Sigmoid colon (tissue), 7 donors: Measurements from ENCODE around the gene AKR1C4. TPM values are rescaled to one million over a fixed set of nuclear protein-coding genes. Genes with fewer than 3 reads are reported as not detected.

Source experiments
- DNase-seq: peaks from one replicate; pipeline ENCODE4 v3.0.0-alpha.2; 2019
- H3K27ac ChIP-seq, 4 donors: fragments of 200-600 bp; sonication (generic); one replicate each; pipeline ENCODE4 v1.5.1; 2016 to 2019; ENCODE audit warnings: mild to moderate bottlenecking in 1 of 4
- H3K27me3 ChIP-seq, 3 donors: fragments of 200-600 bp; sonication (generic); one replicate each; pipeline ENCODE4 v1.5.1; 2019; ENCODE audit warnings: mild to moderate bottlenecking in 1 of 3
- H3K36me3 ChIP-seq, 4 donors: fragments of 200-600 bp; sonication (generic); one replicate each; pipeline ENCODE4 v1.5.1; 2016 to 2019
- H3K4me1 ChIP-seq, 4 donors: fragments of 200-600 bp; sonication (generic); one replicate each; pipeline ENCODE4 v1.5.1; 2017 to 2019
- H3K4me3 ChIP-seq, 4 donors: fragments of 200-600 bp; sonication (generic); one replicate each; pipeline ENCODE4 v1.5.1; 2017 to 2019; ENCODE audit warnings: mild to moderate bottlenecking in 2 of 4, moderate library complexity in 1 of 4
- H3K9me3 ChIP-seq, 4 donors: fragments of 200-600 bp in 3 of 4; sonication (generic) in 3 of 4; one replicate each; pipeline versions ENCODE4 v1.5.1 to v1.6.1; 2013 to 2019
- EP300 ChIP-seq, 4 donors: sonication (generic); formaldehyde crosslinking; IDR thresholded peaks; one replicate each; pipeline ENCODE4 v1.6.1; 2017; ENCODE audit warnings: antibody characterized with exemption in 4 of 4
- POLR2A ChIP-seq, 2 donors: fragments of 450-650 bp; IDR thresholded peaks; one replicate each; pipeline ENCODE4 v1.6.1; 2016; ENCODE audit warnings: antibody characterized with exemption in 2 of 2, mild to moderate bottlenecking in 2 of 2, moderate library complexity in 2 of 2
- POLR2AphosphoS5 ChIP-seq, 4 donors: sonication (generic); formaldehyde crosslinking; IDR thresholded peaks; one replicate each; pipeline ENCODE4 v1.6.1; 2017; ENCODE audit warnings: antibody characterized with exemption in 4 of 4
- WGBS, 2 donors: extraction: QIAGEN DNeasy Blood & Tissue Kit; methylation state at CpG; one replicate each; pipeline ENCODE4 v1.1.7; 2013; 5-methylcytosine and 5-hydroxymethylcytosine counted together
- intact Hi-C: fragments of 100-400 bp; cut with DNase I; formaldehyde crosslinking; loops from one replicate; pipeline ENCODE4 v1.15.1; 2023
- polyA plus RNA-seq, 3 donors: library from polyadenylated mRNA; stranded (reverse); fragments of 200-250 nt; gene quantifications; one replicate each; pipeline ENCODE4 v1.2.3, GENCODE V29; 2013
- total RNA-seq, 4 donors: library from RNA; depleted of rRNA; stranded (reverse); fragments of >200 nt; gene quantifications; one replicate each; pipeline ENCODE4 v1.1.0, GENCODE V29; 2016
- TF ChIP-seq, protein P1 (sequence below), 4 experiments: fragments of 450-650 bp in 3 of 4; fragments of 200-600 bp in 1 of 4; IDR thresholded peaks; one replicate each; pipeline ENCODE4 v1.5.1; 2016 to 2019; ENCODE audit warnings: antibody characterized with exemption in 4 of 4, mild to moderate bottlenecking in 3 of 4, moderate library complexity in 2 of 4
- donor health status: healthy with polysubstance abuse.
- donor health status: Bipolar disorder and iron deficiency.
- donor health status: healthy.

Gene AKR1C4
- total and polyA plus RNA-seq, 7 donors = not detected

DNA sequence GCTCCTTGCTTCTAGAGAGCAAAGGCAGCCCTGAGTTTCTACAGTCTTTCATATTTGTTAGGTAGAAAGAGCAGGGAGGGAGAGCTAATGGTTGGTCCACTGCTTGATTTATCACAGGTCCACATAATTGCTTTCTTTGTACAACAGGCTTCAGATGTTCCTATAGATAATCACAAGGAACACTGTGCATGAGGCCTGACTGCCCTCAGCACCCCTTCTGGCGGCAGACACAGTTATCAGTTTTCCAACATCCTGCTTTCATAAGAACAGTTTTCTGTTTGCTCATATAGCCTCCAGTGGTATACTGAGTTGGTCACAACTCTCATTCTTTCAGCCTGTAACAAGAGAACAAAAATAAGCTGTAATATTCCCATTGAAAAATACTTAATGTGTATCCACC lies 69.7 kb downstream of the AKR1C4 start:
- 47 to 93% methylated on average over 1 of the region's 1 CpG for WGBS, 2 donors
- Histone ChIP-seq H3K36me3 (no peaks in the 10 kb centered on the region), H3K4me1 (no peaks in the 10 kb centered on the region), H3K27me3 (no peaks in the 10 kb centered on the region), H3K9me3 (peaks cover 0 to 4% (median 0%) of the 10 kb centered on the region in 4 donors), H3K27ac (no peak overlapping the region), H3K4me3 (no peak overlapping the region)
- TF ChIP-seq POLR2AphosphoS5 (IDR thresholded peaks at IDR 0.05) (no peak), EP300 (IDR thresholded peaks at IDR 0.05) (no peak)
- no peak for DNase-seq
- intact Hi-C loops = no loop called here

DNA sequence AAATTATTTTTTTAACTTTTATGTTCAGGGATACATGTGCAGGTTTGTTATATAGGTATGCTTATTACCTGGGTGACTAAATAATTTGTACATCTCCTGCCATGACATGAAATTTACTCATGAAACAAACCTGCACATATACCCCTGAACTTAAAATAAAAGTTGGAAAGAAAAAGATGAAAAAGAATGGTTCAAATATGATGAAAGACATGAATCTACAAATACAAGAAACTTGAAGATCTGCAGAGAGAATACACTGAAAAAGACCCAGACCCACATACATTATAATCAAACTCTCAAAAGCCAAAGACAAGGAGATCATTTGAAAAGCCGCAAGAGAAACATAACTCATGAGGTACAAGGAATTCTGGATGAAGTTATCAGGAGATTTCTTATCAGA lies 70.2 kb downstream of the AKR1C4 start:
- Histone ChIP-seq H3K27ac (no peak overlapping the region), H3K36me3 (no peaks in the 10 kb centered on the region), H3K4me1 (no peaks in the 10 kb centered on the region), H3K27me3 (no peaks in the 10 kb centered on the region), H3K9me3 (peaks cover 0 to 4% (median 0%) of the 10 kb centered on the region in 4 donors), H3K4me3 (no peak overlapping the region)
- DNase-seq = no peak
- TF ChIP-seq, protein P1, sequence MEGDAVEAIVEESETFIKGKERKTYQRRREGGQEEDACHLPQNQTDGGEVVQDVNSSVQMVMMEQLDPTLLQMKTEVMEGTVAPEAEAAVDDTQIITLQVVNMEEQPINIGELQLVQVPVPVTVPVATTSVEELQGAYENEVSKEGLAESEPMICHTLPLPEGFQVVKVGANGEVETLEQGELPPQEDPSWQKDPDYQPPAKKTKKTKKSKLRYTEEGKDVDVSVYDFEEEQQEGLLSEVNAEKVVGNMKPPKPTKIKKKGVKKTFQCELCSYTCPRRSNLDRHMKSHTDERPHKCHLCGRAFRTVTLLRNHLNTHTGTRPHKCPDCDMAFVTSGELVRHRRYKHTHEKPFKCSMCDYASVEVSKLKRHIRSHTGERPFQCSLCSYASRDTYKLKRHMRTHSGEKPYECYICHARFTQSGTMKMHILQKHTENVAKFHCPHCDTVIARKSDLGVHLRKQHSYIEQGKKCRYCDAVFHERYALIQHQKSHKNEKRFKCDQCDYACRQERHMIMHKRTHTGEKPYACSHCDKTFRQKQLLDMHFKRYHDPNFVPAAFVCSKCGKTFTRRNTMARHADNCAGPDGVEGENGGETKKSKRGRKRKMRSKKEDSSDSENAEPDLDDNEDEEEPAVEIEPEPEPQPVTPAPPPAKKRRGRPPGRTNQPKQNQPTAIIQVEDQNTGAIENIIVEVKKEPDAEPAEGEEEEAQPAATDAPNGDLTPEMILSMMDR (IDR thresholded peaks at IDR 0.05) = no peak
- TF ChIP-seq POLR2AphosphoS5 (IDR thresholded peaks at IDR 0.05) = no peak
- TF ChIP-seq POLR2A (IDR thresholded peaks at IDR 0.05) = no peak
- no peak for TF ChIP-seq EP300 (IDR thresholded peaks at IDR 0.05)
- WGBS, 2 donors = 99 to 100% methylated on average over 1 of the region's 1 CpG
- intact Hi-C loops = no loop called here

- Histone ChIP-seq H3K4me3 (no peak overlapping the region), H3K36me3 (no peaks in the 10 kb centered on the region), H3K9me3 (peaks cover 0 to 4% (median 0%) of the 10 kb centered on the region in 4 donors), H3K27me3 (no peaks in the 10 kb centered on the region), H3K27ac (no peak overlapping the region), H3K4me1 (no peaks in the 10 kb centered on the region)
- no peak for DNase-seq
- intact Hi-C loops = no loop called here
- TF ChIP-seq, protein P1 (IDR thresholded peaks at IDR 0.05) = no peak
- TF ChIP-seq POLR2AphosphoS5 (IDR thresholded peaks at IDR 0.05) (no peak), EP300 (IDR thresholded peaks at IDR 0.05) (no peak), POLR2A (IDR thresholded peaks at IDR 0.05) (no peak)
These were observed 71.6 kb downstream of the AKR1C4 start for GRCh38 chr10:5268234-5268633.

Other genes with a start within 250 kb of the AKR1C4 start
- 10 to 100 TPM; 14.6 to 36.7 (median 26.1) TPM for gene AKR1C1, start 233.4 kb upstream of the AKR1C4 start, total RNA-seq
- 10 to 100 TPM in 2 of 3 donors, 1 to 10 TPM in 1; 6.0 to 27.6 (median 22.5) TPM for gene AKR1C1, start 233.4 kb upstream of the AKR1C4 start, polyA plus RNA-seq
- gene AKR1C2, start 193.0 kb upstream of the AKR1C4 start, total RNA-seq = 10 to 100 TPM in 1 of 4 donors, 1 to 10 TPM in 3; 3.5 to 13.0 (median 6.8) TPM
- 100 to 1,000 TPM in 1 of 3 donors, 10 to 100 TPM in 2; 40.0 to 101 (median 52.3) TPM for gene AKR1C2, start 193.0 kb upstream of the AKR1C4 start, polyA plus RNA-seq
- 10 to 100 TPM in 2 of 4 donors, 1 to 10 TPM in 2; 6.1 to 30.5 (median 12.0) TPM for gene AKR1C3, start 102.4 kb upstream of the AKR1C4 start, total RNA-seq
- gene AKR1C3, start 102.4 kb upstream of the AKR1C4 start, polyA plus RNA-seq = 100 to 1,000 TPM; 222 to 365 (median 236) TPM
- gene AKR1C8, start 11.7 kb upstream of the AKR1C4 start, total RNA-seq = not detected
- gene AKR1C8, start 11.7 kb upstream of the AKR1C4 start, polyA plus RNA-seq = not detected
- gene UCN3, start 168.1 kb downstream of the AKR1C4 start, total RNA-seq = 1 to 10 TPM in 1 of 4 donors, not detected in 3; 3.9 TPM
- gene UCN3, start 168.1 kb downstream of the AKR1C4 start, polyA plus RNA-seq = 1 to 10 TPM in 1 of 3 donors, not detected in 2; 3.9 TPM
- not detected for gene TUBAL3, start 208.0 kb downstream of the AKR1C4 start, total RNA-seq
- 10 to 100 TPM; 15.3 to 52.2 (median 40.8) TPM for gene TUBAL3, start 208.0 kb downstream of the AKR1C4 start, polyA plus RNA-seq
- gene NET1, start 215.7 kb downstream of the AKR1C4 start, total RNA-seq = 100 to 1,000 TPM; 108 to 209 (median 167) TPM
- gene NET1, start 215.7 kb downstream of the AKR1C4 start, polyA plus RNA-seq = 100 to 1,000 TPM in 2 of 3 donors, 10 to 100 TPM in 1; 75.3 to 333 (median 245) TPM